SU-DHL-6 (cell line): ENCODE measurements around the gene KYAT1.

Experiments used
- H2AFZ ChIP-seq: fragments of 200-600 bp; sonication (generic); 2 replicates; pipeline ENCODE4 v1.6.1; 2014; ENCODE audit warnings: low read depth, mild to moderate bottlenecking, moderate library complexity, mixed read lengths, antibody characterized with exemption, low read length; ENCODE audit not compliant: severe bottlenecking
- H3F3A ChIP-seq: fragments of 200-600 bp; shearing (Covaris generic); 2 replicates; pipeline ENCODE4 v1.6.0; 2016; ENCODE audit warnings: antibody characterized with exemption, mild to moderate bottlenecking; ENCODE audit not compliant: insufficient read depth
- H3K27ac ChIP-seq: fragments of 200-600 bp; sonication (generic); 2 replicates; pipeline ENCODE4 v1.5.1; 2016; ENCODE audit warnings: low read depth, mild to moderate bottlenecking, low read length, moderate library complexity, mixed read lengths
- H3K27me3 ChIP-seq: fragments of 200-600 bp; sonication (generic), shearing (Covaris generic); 2 replicates; pipeline ENCODE4 v1.6.0; 2014; ENCODE audit warnings: mild to moderate bottlenecking, low read length
- H3K36me3 ChIP-seq: fragments of 200-600 bp; sonication (generic); 2 replicates; pipeline ENCODE4 v1.6.1; 2014; ENCODE audit warnings: mild to moderate bottlenecking, low read length, mixed read lengths
- H3K4me2 ChIP-seq: fragments of 300-600, 200-600 bp; shearing (Covaris generic), sonication (generic); 2 replicates; pipeline ENCODE4 v1.6.0; 2014; ENCODE audit warnings: low read length, low read depth, mild to moderate bottlenecking; ENCODE audit not compliant: poor library complexity, severe bottlenecking
- H3K4me3 ChIP-seq: fragments of 200-600 bp; sonication (generic); 2 replicates; pipeline ENCODE4 v1.5.1; 2014; ENCODE audit warnings: antibody characterized with exemption, low read length, mild to moderate bottlenecking, mixed read lengths; ENCODE audit not compliant: insufficient read depth, poor library complexity, severe bottlenecking
- H3K79me2 ChIP-seq: fragments of 200-600 bp; sonication (generic); 2 replicates; pipeline ENCODE4 v1.6.1; 2014; ENCODE audit warnings: mild to moderate bottlenecking, low read length, moderate library complexity; ENCODE audit not compliant: insufficient read depth
- H3K9ac ChIP-seq: fragments of 200-600 bp; sonication (generic); 2 replicates; pipeline ENCODE4 v1.7.0; 2014; ENCODE audit warnings: mild to moderate bottlenecking, low read length
- H3K9me2 ChIP-seq: fragments of 200-600 bp; sonication (generic); replicated peaks from 2 replicates; pipeline ENCODE4 v1.6.1; 2014; ENCODE audit warnings: low read length; ENCODE audit not compliant: insufficient read depth
- H3K9me3 ChIP-seq: fragments of 200-600 bp; sonication (generic); 2 replicates; pipeline ENCODE4 v1.6.1; 2014; ENCODE audit warnings: low read length, mixed read lengths; ENCODE audit not compliant: insufficient read depth
- H4K20me1 ChIP-seq: fragments of 200-600 bp; sonication (generic); 2 replicates; pipeline ENCODE4 v1.6.1; 2014; ENCODE audit warnings: low read depth, mild to moderate bottlenecking, antibody characterized with exemption, low read length, moderate library complexity, mixed read lengths
- EZH2phosphoT487 ChIP-seq: fragments of 200-600 bp; sonication (generic), shearing (Covaris generic); conservative IDR thresholded peaks from 2 replicates; pipeline ENCODE4 v1.6.1; 2018; ENCODE audit warnings: mild to moderate bottlenecking, antibody characterized with exemption, low read length, moderate library complexity, mixed read lengths
- TF ChIP-seq, protein P1 (sequence below): fragments of 200-600 bp; sonication (generic); IDR thresholded peaks from one replicate; pipeline ENCODE4 v1.5.1; 2017; ENCODE audit warnings: antibody characterized with exemption, mild to moderate bottlenecking, low read length, moderate library complexity; ENCODE audit not compliant: insufficient read depth, poor library complexity, severe bottlenecking

KYAT1 gene

DNA sequence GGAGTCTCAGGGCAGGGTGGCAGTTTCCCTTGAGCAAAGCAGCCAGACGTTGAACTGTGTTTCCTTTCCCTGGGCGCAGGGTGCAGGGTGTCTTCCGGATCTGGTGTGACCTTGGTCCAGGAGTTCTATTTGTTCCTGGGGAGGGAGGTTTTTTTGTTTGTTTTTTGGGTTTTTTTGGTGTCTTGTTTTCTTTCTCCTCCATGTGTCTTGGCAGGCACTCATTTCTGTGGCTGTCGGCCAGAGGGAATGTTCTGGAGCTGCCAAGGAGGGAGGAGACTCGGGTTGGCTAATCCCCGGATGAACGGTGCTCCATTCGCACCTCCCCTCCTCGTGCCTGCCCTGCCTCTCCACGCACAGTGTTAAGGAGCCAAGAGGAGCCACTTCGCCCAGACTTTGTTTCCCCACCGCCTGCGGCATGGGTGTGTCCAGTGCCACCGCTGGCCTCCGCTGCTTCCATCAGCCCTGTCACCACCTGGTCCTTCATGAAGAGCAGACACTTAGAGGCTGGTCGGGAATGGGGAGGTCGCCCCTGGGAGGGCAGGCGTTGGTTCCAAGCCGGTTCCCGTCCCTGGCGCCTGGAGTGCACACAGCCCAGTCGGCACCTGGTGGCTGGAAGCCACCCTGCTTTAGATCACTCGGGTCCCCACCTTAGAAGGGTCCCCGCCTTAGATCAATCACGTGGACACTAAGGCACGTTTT is 35.5 kb upstream of the KYAT1 start:
- Histone ChIP-seq H3K4me3 (no peak overlapping the region), H3K27ac (no peak overlapping the region), H3K9me3 (no peaks in the 10 kb centered on the region), H3K9me2 (no peaks in the 10 kb centered on the region), H3K27me3 (no peaks in the 10 kb centered on the region), H3K9ac (no peak overlapping the region), H2AFZ (no peak overlapping the region), H3K4me2 (no peak overlapping the region), H4K20me1 (no peaks in the 10 kb centered on the region), H3K36me3 (no peaks in the 10 kb centered on the region), H3K79me2 (peaks cover 8% of the 10 kb centered on the region; the same call in 1 of the 2 replicates), H3F3A (peaks cover 29% of the 10 kb centered on the region)
- TF ChIP-seq, protein P1, sequence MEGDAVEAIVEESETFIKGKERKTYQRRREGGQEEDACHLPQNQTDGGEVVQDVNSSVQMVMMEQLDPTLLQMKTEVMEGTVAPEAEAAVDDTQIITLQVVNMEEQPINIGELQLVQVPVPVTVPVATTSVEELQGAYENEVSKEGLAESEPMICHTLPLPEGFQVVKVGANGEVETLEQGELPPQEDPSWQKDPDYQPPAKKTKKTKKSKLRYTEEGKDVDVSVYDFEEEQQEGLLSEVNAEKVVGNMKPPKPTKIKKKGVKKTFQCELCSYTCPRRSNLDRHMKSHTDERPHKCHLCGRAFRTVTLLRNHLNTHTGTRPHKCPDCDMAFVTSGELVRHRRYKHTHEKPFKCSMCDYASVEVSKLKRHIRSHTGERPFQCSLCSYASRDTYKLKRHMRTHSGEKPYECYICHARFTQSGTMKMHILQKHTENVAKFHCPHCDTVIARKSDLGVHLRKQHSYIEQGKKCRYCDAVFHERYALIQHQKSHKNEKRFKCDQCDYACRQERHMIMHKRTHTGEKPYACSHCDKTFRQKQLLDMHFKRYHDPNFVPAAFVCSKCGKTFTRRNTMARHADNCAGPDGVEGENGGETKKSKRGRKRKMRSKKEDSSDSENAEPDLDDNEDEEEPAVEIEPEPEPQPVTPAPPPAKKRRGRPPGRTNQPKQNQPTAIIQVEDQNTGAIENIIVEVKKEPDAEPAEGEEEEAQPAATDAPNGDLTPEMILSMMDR = no peak
- TF ChIP-seq EZH2phosphoT487 = no peak

DNA sequence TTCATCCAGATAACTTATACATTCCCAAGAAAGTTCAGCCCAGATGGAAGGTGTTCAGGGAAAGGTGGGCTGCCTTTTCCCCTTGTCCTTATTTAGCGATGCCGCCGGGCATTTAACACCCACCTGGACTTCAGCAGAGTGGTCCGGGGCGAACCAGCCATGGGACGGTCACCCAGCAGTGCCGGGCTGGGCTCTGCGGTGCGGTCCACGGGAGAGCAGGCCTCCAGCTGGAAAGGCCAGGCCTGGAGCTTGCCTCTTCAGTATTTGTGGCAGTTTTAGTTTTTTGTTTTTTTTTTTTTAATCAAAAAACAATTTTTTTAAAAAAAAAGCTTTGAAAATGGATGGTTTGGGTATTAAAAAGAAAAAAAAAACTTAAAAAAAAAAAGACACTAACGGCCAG is 35.0 kb upstream of the KYAT1 start:
- no peak overlapping the region for H3K4me2 ChIP-seq

DNA sequence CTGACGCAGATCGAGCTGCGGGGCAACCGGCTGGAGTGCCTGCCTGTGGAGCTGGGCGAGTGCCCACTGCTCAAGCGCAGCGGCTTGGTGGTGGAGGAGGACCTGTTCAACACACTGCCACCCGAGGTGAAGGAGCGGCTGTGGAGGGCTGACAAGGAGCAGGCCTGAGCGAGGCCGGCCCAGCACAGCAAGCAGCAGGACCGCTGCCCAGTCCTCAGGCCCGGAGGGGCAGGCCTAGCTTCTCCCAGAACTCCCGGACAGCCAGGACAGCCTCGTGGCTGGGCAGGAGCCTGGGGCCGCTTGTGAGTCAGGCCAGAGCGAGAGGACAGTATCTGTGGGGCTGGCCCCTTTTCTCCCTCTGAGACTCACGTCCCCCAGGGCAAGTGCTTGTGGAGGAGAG is 34.5 kb upstream of the KYAT1 start:
- Histone ChIP-seq H3K9me3 (no peaks in the 10 kb centered on the region), H2AFZ (no peak overlapping the region), H3K79me2 (peaks cover 18% of the 10 kb centered on the region), H3K27me3 (no peaks in the 10 kb centered on the region), H3K4me2 (no peak overlapping the region), H3K27ac (no peak overlapping the region), H3K4me3 (no peak overlapping the region), H3K9me2 (no peaks in the 10 kb centered on the region), H3K36me3 (no peaks in the 10 kb centered on the region), H4K20me1 (no peaks in the 10 kb centered on the region), H3F3A (peaks cover 20% of the 10 kb centered on the region), H3K9ac (no peak overlapping the region)
- TF ChIP-seq, protein P1 = no peak
- no peak for TF ChIP-seq EZH2phosphoT487

More for the DNA sequence above, 35.0 kb upstream of the KYAT1 start:
- Histone ChIP-seq H3K27ac (no peak overlapping the region), H3K9ac (no peak overlapping the region), H3F3A (peaks cover 24% of the 10 kb centered on the region), H3K79me2 (peaks cover 14% of the 10 kb centered on the region), H2AFZ (no peak overlapping the region), H3K9me2 (no peaks in the 10 kb centered on the region), H3K27me3 (no peaks in the 10 kb centered on the region), H3K36me3 (no peaks in the 10 kb centered on the region), H4K20me1 (no peaks in the 10 kb centered on the region), H3K9me3 (no peaks in the 10 kb centered on the region), H3K4me3 (no peak overlapping the region)
- TF ChIP-seq, protein P1 = no peak
- TF ChIP-seq EZH2phosphoT487 = no peak
